ENCODE results near the gene SLC12A7. TPM values are rescaled to one million over a fixed set of nuclear protein-coding genes. Genes with fewer than 3 reads are reported as not detected.
A peak's percentile ranks its signal among the peaks of the same experiment; 100 is the strongest.

The SLC12A7 gene
- total and polyA plus RNA-seq, 9 of the 15 experiments (the other 6 are each of a cell fraction or from before 2014, with no cell fraction given): 0.01 to 3.1 (median 0.56) TPM

DNA sequence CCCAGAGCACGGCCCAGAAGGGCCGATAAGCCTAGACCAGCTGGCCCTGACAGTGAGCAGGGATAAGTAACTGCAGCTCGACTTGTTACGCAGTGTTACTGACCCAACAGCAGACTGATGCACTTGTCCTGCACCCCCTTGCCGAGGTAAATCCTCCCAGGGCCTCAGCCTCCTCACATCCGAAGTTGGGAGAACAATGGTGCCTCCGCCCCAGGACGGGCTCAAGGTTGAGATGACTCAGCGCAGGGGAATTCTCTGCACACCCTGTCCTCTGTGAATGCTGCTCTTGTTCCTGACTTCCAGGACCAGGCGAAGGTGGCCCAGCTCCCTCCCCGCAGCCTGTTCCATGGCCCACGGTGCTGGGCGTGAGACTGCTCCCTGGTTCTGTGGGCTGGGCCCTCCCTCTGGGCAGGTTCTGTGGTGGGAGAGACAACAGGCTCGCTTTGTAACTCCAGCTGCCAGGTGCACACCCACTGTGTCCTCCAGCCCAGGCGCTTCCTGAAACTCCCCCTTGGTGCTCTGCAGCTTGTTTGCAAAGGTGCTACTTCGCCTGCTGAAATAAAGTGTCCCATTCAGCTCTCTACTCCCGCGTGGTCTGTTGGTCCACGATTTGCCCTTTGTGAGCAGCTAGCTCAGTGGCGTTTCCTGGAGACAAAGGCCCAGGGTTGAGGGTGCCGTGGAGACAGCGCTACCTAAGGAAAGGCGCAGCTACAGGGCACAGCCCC, 49.4 kb upstream of the SLC12A7 start:
- Histone ChIP-seq H3K4me2 (ENCODE audit: insufficient read depth, low read length) (no peak overlapping the region), H3K9me3 (replicated peaks; ENCODE audit: control insufficient read depth, insufficient read depth, low read depth, low read length) (peaks cover 2% of the 10 kb centered on the region; the same call in 1 of the 2 replicates), H4K20me1 (replicated peaks; ENCODE audit: control insufficient read depth, insufficient read depth, low read length) (peaks cover 34% of the 10 kb centered on the region), H3K4me1 (replicated peaks in 1 of 2; ENCODE audit: control insufficient read depth in 2 of 2, insufficient read depth in 2 of 2, low read length in 2 of 2) (peaks cover 0 to 28% of the 10 kb centered on the region in 2 experiments; a peak in 2 of 5 replicates), H3K79me2 (ENCODE audit: control insufficient read depth, insufficient read depth, low read length) (no peaks in the 10 kb centered on the region), H3K36me3 (ENCODE audit: control insufficient read depth, insufficient read depth, low read length) (no peaks in the 10 kb centered on the region), H2AFZ (ENCODE audit: low read depth, low read length) (no peak overlapping the region), H3K4me3 (no peak overlapping the region), H3K27ac (ENCODE audit: extremely low read depth, low read depth, low read length) (no peak overlapping the region), H3K9ac (ENCODE audit: insufficient read depth in 1 of 2, low read depth in 2 of 2, low read length in 2 of 2) (no peak overlapping the region; a peak in 1 of 4 replicates), H3K27me3 (ENCODE audit: control insufficient read depth in 2 of 2, insufficient read depth in 2 of 2, low read length in 2 of 2) (peaks cover 32 to 82% of the 10 kb centered on the region in 2 experiments; a peak in 4 of 5 replicates), H3K9me1 (ENCODE audit: control insufficient read depth, insufficient read depth, low read length) (peaks cover 4% of the 10 kb centered on the region)
- ChIA-PET POLR2A (interaction anchor here (0.9 to 1.2 kb wide), 2 partner anchors 13 to 495 kb away, joined by 3 to 4 read pairs; no protein-coding TSS in a partner anchor), CTCF (ENCODE audit: low intra/inter-chr PET ratio) (no interaction called here)
- ATAC-seq: peak; percentile 14; the same call in 1 of the 3 replicates
- no TSS peak for BruUV-seq (replicated peaks)
- in situ Hi-C loops (cut with MboI) (no loop called here), intact Hi-C loops (cut with micrococcal nuclease) (loop anchor here (10.0 kb wide), 1 partner anchor 166 kb away; no protein-coding TSS in a partner anchor)
- DNase-seq (ENCODE audit: extremely low read depth in 1 of 4, low spot score in 3 of 4): no peak
- TF ChIP-seq PHB2 (IDR thresholded peaks at IDR 0.05; ENCODE audit: low read depth) (no peak), TFAP4 (CRISPR knock-in tag; IDR thresholded peaks at IDR 0.05; ENCODE audit: borderline replicate concordance) (peak; percentile 7; the same call in 1 of the 2 replicates)
- no peak for FAIRE-seq
- WGBS (ENCODE audit: insufficient coverage, low coverage, missing lambda C conversion rate): 17% methylated on average over 23 of the region's 23 CpGs

All from K562 (cell line).